HG02840 (cell line): ENCODE data around the gene TTC32.
"Not testable (repeated sequence)": the region's sequence is repeated elsewhere in the genome, so short reads cannot be mapped to it uniquely, and the experiment has no call there.

Source experiments
- ATAC-seq: cut with Tn5 transposase; IDR thresholded peaks from one replicate; pipeline ENCODE4 v1.9.1; 2021; ENCODE audit warnings: mild to moderate bottlenecking, moderate library complexity, moderate number of reproducible peaks; ENCODE audit not compliant: unreplicated experiment, low FRiP score

The TTC32 gene

GRCh38 chr2:19899985-19900930, 1.5 kb downstream of the TTC32 start:
- ATAC-seq: no peak

DNA sequence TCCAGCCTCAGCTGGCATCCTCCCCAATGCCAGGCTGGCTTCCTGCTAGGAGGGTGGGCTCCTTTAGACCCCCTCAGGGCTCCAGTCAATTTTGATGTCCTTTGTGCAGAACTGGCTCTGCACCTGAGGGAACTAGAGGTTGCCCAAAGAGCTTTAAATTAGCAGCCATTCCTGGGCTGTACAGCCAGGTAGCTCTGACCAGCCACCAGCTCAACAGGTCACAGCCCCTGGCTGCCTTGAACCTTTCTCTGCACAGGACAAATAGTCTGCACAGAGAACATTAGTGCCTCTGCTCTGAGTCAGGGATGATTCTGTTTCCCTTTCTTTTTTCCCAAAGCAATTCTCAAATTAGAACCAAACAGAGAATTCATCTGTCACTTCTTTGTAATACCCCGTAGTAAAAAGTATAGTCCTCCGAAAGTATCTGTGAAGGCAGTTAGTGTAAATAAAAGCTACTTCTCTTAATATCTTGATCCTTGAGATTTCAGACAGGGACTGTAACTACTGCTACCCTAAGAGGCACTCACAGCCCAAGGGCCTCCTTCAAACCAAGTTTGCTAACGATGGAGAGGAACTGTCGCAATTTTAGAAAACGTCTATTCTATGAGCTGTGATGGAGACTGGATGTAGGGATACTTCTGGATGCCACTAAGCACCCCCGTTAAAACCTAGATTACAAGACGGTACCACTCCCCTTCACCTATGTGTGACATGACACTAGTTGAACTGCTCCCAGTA, 3.0 kb downstream of the TTC32 start:
- no peak for ATAC-seq

- no peak for ATAC-seq
Observed at GRCh38 chr2:19897623-19898245, 4.0 kb downstream of the TTC32 start.

- no peak for ATAC-seq
Observed at GRCh38 chr2:19895535-19895934, 6.2 kb downstream of the TTC32 start.

DNA sequence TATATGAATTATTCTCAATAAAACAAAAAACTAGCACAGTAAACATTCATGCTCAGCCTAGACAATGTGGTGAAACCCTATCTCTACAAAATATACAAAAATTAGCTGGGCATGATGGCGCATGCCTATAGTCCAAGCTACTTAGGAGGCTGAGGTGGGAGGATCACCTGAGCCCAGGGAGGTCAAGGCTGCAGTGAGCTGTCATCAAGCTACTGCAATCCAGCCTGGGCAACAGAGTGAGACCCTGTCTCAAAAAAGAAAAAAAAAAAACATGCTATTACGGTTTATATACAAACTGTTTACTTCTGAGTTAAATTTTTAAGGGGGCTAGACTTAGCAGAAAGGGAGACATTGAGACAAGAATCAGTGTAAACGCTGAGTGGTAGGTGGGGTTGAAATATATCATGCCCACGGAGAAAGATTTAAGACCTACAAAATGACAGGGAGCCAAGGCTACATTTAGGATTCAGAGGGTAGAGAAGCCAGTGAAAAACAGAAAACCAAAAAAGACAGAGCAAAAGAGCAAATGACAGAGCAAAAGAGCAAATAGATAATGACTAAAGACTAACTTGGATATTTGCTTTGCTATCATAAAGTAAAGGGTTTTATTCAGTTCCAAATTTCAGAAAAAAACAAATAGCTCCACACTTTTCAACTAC, 7.5 kb downstream of the TTC32 start:
- peak; percentile 20 for ATAC-seq

- peak; percentile 82 for ATAC-seq
Observed at GRCh38 chr2:19893520-19894133, 8.2 kb downstream of the TTC32 start.

GRCh38 chr2:19891971-19892370, 9.8 kb downstream of the TTC32 start:
- not testable (repeated sequence) for ATAC-seq

- ATAC-seq: no peak
Observed at GRCh38 chr2:19890104-19890503, 11.7 kb downstream of the TTC32 start.

DNA sequence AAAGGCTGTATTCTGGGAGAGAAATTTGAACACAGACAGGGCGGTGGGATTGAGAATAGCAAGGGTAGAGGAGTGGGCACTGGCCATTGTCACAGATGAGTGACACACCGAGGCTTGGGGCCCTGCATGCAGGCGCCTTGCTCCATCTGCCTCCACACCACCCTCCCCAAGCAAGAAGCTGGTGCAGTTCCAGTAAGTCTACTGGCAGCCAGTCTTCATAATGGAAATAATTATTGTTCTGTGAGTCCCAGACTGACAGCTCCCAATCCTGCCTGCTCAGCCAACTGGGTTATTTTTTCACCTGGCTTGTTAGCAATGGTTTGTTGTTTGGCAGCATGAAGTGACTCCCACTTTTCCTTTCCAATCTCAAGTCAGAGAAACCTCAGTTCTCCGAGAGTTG, 13.0 kb downstream of the TTC32 start:
- no peak for ATAC-seq

GRCh38 chr2:19887510-19887909, 14.3 kb downstream of the TTC32 start:
- ATAC-seq: no peak

GRCh38 chr2:19886261-19886660, 15.5 kb downstream of the TTC32 start:
- ATAC-seq: no peak

DNA sequence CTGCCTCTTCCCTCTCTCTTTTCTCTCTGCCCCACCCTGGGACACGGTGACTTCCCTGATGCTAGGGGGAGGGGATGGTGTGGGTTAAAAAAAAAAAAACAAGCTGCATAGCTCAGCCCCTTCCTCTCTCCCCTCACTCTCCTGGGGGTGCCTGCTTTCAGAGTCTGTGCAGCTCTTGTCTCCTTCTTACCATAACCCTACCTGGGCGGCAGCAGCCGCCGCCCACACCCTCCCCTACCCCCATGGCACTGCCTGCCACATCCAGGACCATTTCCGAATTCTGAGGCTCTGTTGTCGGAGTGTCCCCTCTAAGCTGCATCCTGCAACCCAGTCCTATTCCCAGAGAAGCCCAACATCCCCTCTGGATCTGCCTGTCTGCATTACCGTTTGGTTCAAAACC, 16.0 kb downstream of the TTC32 start:
- ATAC-seq: no peak

- ATAC-seq: no peak
Observed at GRCh38 chr2:19883971-19884720, 17.6 kb downstream of the TTC32 start.

DNA sequence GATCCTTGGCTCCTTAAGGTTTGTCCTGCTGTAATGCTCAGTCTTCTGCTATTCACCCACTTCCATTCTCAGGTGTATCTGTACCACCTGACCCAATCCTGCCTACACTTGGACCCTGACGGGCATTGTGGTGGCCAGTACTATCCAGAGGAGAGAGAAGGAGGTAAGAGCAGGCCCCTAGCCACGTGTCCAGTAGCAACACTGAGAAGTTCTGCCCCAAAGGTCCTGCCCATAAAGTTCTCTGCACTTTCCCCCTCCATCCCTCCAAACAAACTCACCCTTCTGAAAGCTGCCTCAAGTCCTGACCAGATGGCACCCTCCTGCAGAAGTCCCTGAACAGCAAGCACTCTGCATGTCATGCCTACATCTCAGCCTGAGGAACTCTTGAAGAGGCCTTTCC, 18.3 kb downstream of the TTC32 start:
- no peak for ATAC-seq

DNA sequence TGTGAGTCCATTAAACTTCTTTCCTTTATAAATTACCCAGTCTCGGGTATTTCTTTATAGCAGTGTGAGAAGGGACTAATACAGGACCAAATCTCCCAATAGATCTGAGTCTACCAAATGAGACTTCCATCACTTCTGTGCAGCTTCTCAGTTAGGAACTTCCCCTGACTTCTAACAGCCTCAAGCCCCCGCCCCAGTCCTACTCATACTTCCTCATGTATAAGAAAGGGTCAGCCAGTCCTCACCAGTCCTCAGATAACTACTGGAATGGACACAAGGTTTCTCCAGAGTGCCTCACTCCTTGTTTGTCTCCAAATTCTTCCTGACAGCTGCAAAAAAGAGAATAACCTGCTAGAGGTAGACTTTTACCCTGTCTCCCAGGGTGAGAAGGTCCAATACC, 19.5 kb downstream of the TTC32 start:
- no peak for ATAC-seq

GRCh38 chr2:19881908-19882265, 19.9 kb downstream of the TTC32 start:
- no peak for ATAC-seq

DNA sequence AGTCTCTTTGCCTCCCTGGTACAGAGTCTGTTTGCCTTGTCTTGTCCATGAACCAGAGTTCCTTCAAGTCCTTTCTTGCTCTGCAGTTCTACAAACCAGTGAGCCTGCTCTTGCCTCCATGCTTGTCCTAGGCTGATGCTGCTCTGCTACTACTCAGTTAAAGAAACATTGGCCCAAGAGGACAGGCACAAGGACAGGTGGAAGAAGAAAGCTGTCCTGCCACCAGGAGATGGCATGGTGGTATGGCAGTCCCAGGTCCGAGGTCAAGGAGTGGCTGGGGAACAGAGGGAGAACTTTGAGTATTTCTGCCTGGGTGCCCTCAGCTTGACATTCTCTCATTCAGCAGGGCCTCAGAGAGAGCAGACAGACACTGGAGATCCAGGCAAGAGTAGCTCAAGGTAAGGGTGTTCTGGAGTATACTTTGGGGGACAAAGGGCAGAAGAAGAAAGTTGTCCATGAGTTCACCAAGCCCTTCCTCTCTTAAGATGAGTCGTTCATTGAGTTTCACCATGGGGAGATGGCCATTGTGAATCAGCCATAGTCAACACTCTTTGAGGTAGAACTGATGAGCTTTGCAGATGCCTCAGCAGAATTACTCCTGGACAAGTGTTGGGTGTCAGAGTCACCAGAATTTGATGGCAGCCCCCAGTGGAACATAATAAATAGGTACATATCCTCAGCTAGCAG, 20.4 kb downstream of the TTC32 start:
- no peak for ATAC-seq

- ATAC-seq: not testable (repeated sequence)
Observed at GRCh38 chr2:19880191-19880590, 21.6 kb downstream of the TTC32 start.

- ATAC-seq: no peak
Observed at GRCh38 chr2:19879120-19879519, 22.7 kb downstream of the TTC32 start.
